GM19351 (cell line): ENCODE results near the gene HEXB.

ENCODE experiments used
- ATAC-seq: cut with Tn5 transposase; IDR thresholded peaks from one replicate; pipeline ENCODE4 v1.9.1; 2021; ENCODE audit warnings: mild to moderate bottlenecking, moderate library complexity; ENCODE audit not compliant: unreplicated experiment

HEXB gene

GRCh38 chr5:74684900-74685851 lies at the start of gene HEXB:
HEXB (plus strand) TSS chr5:74685233; CDS start chr5:74685261, 28 bp downstream.
- peak; percentile 75 for ATAC-seq

GRCh38 chr5:74636149-74636548 lies 48.9 kb upstream of the HEXB start:
- no peak for ATAC-seq

GRCh38 chr5:74636552-74636951 lies 48.5 kb upstream of the HEXB start:
- no peak for ATAC-seq

GRCh38 chr5:74638544-74638969 lies 46.5 kb upstream of the HEXB start:
- ATAC-seq: no peak

- peak; percentile 30 for ATAC-seq
These were observed 45.8 kb upstream of the HEXB start for GRCh38 chr5:74638970-74639806.

- peak; percentile 18 for ATAC-seq
These were observed 45.1 kb upstream of the HEXB start for GRCh38 chr5:74639807-74640449.

GRCh38 chr5:74640450-74640953 lies 44.5 kb upstream of the HEXB start, which contains the start of gene ENC1:
ENC1 (minus strand) TSS chr5:74640728; CDS start chr5:74636485, 4,243 bp downstream.
- peak; percentile 64 for ATAC-seq

GRCh38 chr5:74640954-74641734 lies 43.9 kb upstream of the HEXB start:
- peak; percentile 32 for ATAC-seq

GRCh38 chr5:74641735-74642542 lies 43.1 kb upstream of the HEXB start:
- ATAC-seq: no peak

GRCh38 chr5:74642543-74642863 lies 42.5 kb upstream of the HEXB start:
- no peak for ATAC-seq

GRCh38 chr5:74643111-74643562 lies 41.9 kb upstream of the HEXB start:
- ATAC-seq: no peak

GRCh38 chr5:74647096-74647495 lies 37.9 kb upstream of the HEXB start:
- no peak for ATAC-seq

GRCh38 chr5:74648835-74649293 lies 36.2 kb upstream of the HEXB start:
- peak; percentile 69 for ATAC-seq

GRCh38 chr5:74649421-74649973 lies 35.5 kb upstream of the HEXB start:
- no peak for ATAC-seq

- ATAC-seq: no peak
These were observed 33.3 kb upstream of the HEXB start for GRCh38 chr5:74651710-74652109.

GRCh38 chr5:74652576-74652975 lies 32.5 kb upstream of the HEXB start:
- ATAC-seq: no peak

GRCh38 chr5:74653991-74654390 lies 31.0 kb upstream of the HEXB start:
- ATAC-seq: no peak

- no peak for ATAC-seq
These were observed 29.8 kb upstream of the HEXB start for GRCh38 chr5:74655206-74655605.

GRCh38 chr5:74655716-74656115 lies 29.3 kb upstream of the HEXB start:
- no peak for ATAC-seq
